K562 (cell line): Measurements from ENCODE around the gene KRTAP10-8. TPM values are rescaled to one million over a fixed set of nuclear protein-coding genes. Genes with fewer than 3 reads are reported as not detected.

Experiments used
- ATAC-seq: fragments of 200-7000 bp; cut with Tn5 transposase; 3 replicates; pipeline ENCODE4 v1.9.1; 2020; ENCODE audit warnings: moderate library complexity
- BruUV-seq: library from RNA; stranded (reverse); fragments of 400-500 nt; replicated peaks from 2 replicates; lab custom pipeline; 2021; lab: Mats Ljungman, UMichigan
- CTCF ChIA-PET: fragments of 300-600 bp; formaldehyde crosslinking; extraction: SDS; loops from one replicate; lab custom pipeline; 2021; ENCODE audit warnings: low intra/inter-chr PET ratio; lab: Yijun Ruan, JAX
- POLR2A ChIA-PET: fragments of 300-600, 350-650 bp; sonication (Branson Sonifier 250); formaldehyde crosslinking; extraction: SDS; loops from one replicate; lab custom pipeline; 2021; ENCODE audit warnings: antibody characterized with exemption, inconsistent platforms; lab: Yijun Ruan, JAX
- DNase-seq, 4 experiments: peaks; one replicate each; pipeline versions ENCODE4 v3.0.0 to v3.0.0-alpha.2; 2011 to 2018; ENCODE audit warnings: low spot score in 3 of 4, mixed read lengths in 3 of 4; ENCODE audit errors: extremely low read depth in 1 of 4
- FAIRE-seq: peaks from 2 replicates; lab custom pipeline; 2011; peaks lifted over from hg19 to GRCh38; lab: Jason Lieb, UNC
- H2AFZ ChIP-seq: 2 replicates; pipeline ENCODE4 v1.6.0; 2011; ENCODE audit warnings: low read depth, low read length, control low read depth, inconsistent platforms
- H3K27ac ChIP-seq: fragments of 200-600 bp; 3 replicates; pipeline ENCODE4 v1.8.0; 2011; ENCODE audit warnings: low read depth, mild to moderate bottlenecking, control low read depth, inconsistent platforms, low read length, moderate library complexity, mixed read lengths; ENCODE audit errors: extremely low read depth
- H3K27me3 ChIP-seq, 2 experiments: fragments of 300-600 bp in 1 of 2; 2 replicates in 1 of 2; 3 replicates in 1 of 2; pipeline versions ENCODE4 v1.6.0 to v1.8.0; 2011; ENCODE audit warnings: inconsistent platforms in 2 of 2, low read length in 2 of 2, mild to moderate bottlenecking in 1 of 2, mixed read lengths in 1 of 2, moderate library complexity in 1 of 2; ENCODE audit not compliant: control insufficient read depth in 2 of 2, insufficient read depth in 2 of 2
- H3K36me3 ChIP-seq: fragments of 300-600 bp; 3 replicates; pipeline ENCODE4 v1.8.0; 2011; ENCODE audit warnings: mild to moderate bottlenecking, low read length, inconsistent platforms; ENCODE audit not compliant: control insufficient read depth, insufficient read depth
- H3K4me1 ChIP-seq, 2 experiments: fragments of 200-600 bp in 1 of 2; replicated peaks in 1 of 2; 2 replicates in 1 of 2; 3 replicates in 1 of 2; pipeline versions ENCODE4 v1.5.1 to v1.8.0; 2011; ENCODE audit warnings: inconsistent platforms in 2 of 2, low read length in 2 of 2, mild to moderate bottlenecking in 1 of 2, mixed read lengths in 1 of 2, moderate library complexity in 1 of 2; ENCODE audit not compliant: control insufficient read depth in 2 of 2, insufficient read depth in 2 of 2
- H3K4me2 ChIP-seq: 2 replicates; pipeline ENCODE4 v1.6.1; 2011; ENCODE audit warnings: low read length, control low read depth, inconsistent platforms, mixed read lengths; ENCODE audit not compliant: insufficient read depth
- H3K4me3 ChIP-seq: fragments of 200-600 bp; sonication (generic), shearing (Covaris generic); 2 replicates; pipeline ENCODE4 v1.5.1; 2016; ENCODE audit warnings: control low read depth, inconsistent platforms
- H3K79me2 ChIP-seq: fragments of 200-600 bp; 3 replicates; pipeline ENCODE4 v1.8.0; 2011; ENCODE audit warnings: low read length, inconsistent platforms; ENCODE audit not compliant: control insufficient read depth, insufficient read depth
- H3K9ac ChIP-seq, 2 experiments: 2 replicates each; pipeline versions ENCODE4 v1.6.0 to v1.6.1; 2011; ENCODE audit warnings: low read depth in 2 of 2, low read length in 2 of 2, control low read depth in 1 of 2, inconsistent platforms in 1 of 2, mild to moderate bottlenecking in 1 of 2, mixed read lengths in 1 of 2; ENCODE audit not compliant: insufficient read depth in 1 of 2
- H3K9me1 ChIP-seq: one replicate; pipeline ENCODE4 v1.6.0; 2011; ENCODE audit warnings: inconsistent platforms, mild to moderate bottlenecking, low read length, moderate library complexity; ENCODE audit not compliant: control insufficient read depth, insufficient read depth
- H3K9me3 ChIP-seq: replicated peaks from 2 replicates; pipeline ENCODE4 v1.5.1; 2011; ENCODE audit warnings: low read depth, low read length, inconsistent platforms; ENCODE audit not compliant: control insufficient read depth, insufficient read depth
- H4K20me1 ChIP-seq: replicated peaks from 2 replicates; pipeline ENCODE4 v1.6.1; 2011; ENCODE audit warnings: low read length, inconsistent platforms, mixed read lengths; ENCODE audit not compliant: control insufficient read depth, insufficient read depth
- JUN ChIP-seq, 2 experiments: sonication (generic) in 1 of 2; formaldehyde crosslinking in 1 of 2; IDR thresholded peaks; 2 replicates each; pipeline versions ENCODE4 v1.6.1 to v1.8.0; 2012 to 2022; ENCODE audit warnings: borderline replicate concordance in 2 of 2, mild to moderate bottlenecking in 2 of 2, improper control_type of control experiment in 1 of 2, low read depth in 1 of 2, low read length in 1 of 2, missing genetic modification reagents in 1 of 2
- MCM5 ChIP-seq: fragments of 450-650 bp; IDR thresholded peaks from 2 replicates; pipeline ENCODE4 v1.6.1; 2016; ENCODE audit warnings: low read depth
- PPARD ChIP-seq: fragments of 250-450 bp; sonication (Bioruptor Pico); IDR thresholded peaks from 2 replicates; pipeline ENCODE4 v1.8.0; 2022; ENCODE audit warnings: inconsistent platforms, mild to moderate bottlenecking, moderate library complexity
- WGBS: fragments of 100-300 bp; shearing (Covaris generic); methylation state at CpG from one replicate; pipeline ENCODE4 v1.1.6; 2016; ENCODE audit warnings: low coverage, mixed read lengths; ENCODE audit not compliant: insufficient coverage; ENCODE audit errors: missing lambda C conversion rate; 5-methylcytosine and 5-hydroxymethylcytosine counted together
- in situ Hi-C: fragments of 300-500 bp; cut with MboI; formaldehyde crosslinking; loops from 4 replicates; pipeline ENCODE4 v1.15.0; 2018; ENCODE audit warnings: inconsistent platforms, mixed read lengths
- intact Hi-C: fragments of 100-400 bp; cut with micrococcal nuclease; formaldehyde crosslinking; loops from 2 replicates; pipeline ENCODE4 v1.14.2; 2022
- polyA plus RNA-seq, 8 experiments: library from polyadenylated mRNA; depleted of rRNA in 4 of 8; stranded (reverse) in 5 of 8; unstranded in 3 of 8; fragments of >200 nt; fragmentation: Nextera tagmentation in 2 of 8; fragmentation: Illumina TruSeq in 1 of 8; extraction: Ambion mirVana in 2 of 8; extraction: Trizol in 1 of 8; gene quantifications; 2 replicates each; pipeline versions ENCODE4 v1.2.1 to v1.2.3, GENCODE V29; 2011 to 2014; ENCODE audit warnings: inconsistent platforms in 1 of 8, missing spikeins in 1 of 8
- total RNA-seq, 7 experiments: library from RNA; depleted of rRNA in 6 of 7; stranded (reverse); fragments of >200 nt in 6 of 7; fragmentation: Illumina TruSeq in 2 of 7; extraction: Trizol in 2 of 7; gene quantifications; 2 replicates each; pipeline versions ENCODE4 v1.2.1 to v1.2.3, GENCODE V29; 2011 to 2021; ENCODE audit warnings: low replicate concordance in 1 of 7
- TF ChIP-seq, protein P1 (sequence below), 2 experiments: IDR thresholded peaks; 2 replicates each; pipeline ENCODE4 v1.6.1; 2012; ENCODE audit warnings: improper control_type of control experiment in 2 of 2, low read depth in 2 of 2, low read length in 2 of 2, borderline replicate concordance in 1 of 2

The KRTAP10-8 gene
- total and polyA plus RNA-seq, 9 of the 15 experiments (the other 6 are each of a cell fraction or from before 2014, with no cell fraction given), result not detected

DNA sequence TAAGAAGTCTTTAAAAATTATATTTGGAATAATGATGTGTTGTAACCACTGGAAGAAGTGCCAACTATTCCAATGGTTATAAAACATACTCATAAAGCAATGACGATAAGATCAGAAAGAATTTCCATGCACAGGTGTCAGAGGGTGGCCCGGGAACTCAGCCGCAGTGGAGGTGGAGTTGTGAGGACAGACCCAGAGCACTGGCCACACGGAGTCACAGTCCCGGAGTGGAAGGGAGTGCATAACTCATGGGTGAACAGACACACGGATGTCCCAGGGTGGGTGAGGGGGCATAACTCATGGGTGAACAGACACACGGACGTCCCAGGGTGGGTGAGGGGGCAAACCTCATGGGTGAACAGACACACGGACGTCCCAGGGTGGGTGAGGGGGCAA is 35.9 kb upstream of the KRTAP10-8 start (continued):
- no peak for TF ChIP-seq MCM5

DNA sequence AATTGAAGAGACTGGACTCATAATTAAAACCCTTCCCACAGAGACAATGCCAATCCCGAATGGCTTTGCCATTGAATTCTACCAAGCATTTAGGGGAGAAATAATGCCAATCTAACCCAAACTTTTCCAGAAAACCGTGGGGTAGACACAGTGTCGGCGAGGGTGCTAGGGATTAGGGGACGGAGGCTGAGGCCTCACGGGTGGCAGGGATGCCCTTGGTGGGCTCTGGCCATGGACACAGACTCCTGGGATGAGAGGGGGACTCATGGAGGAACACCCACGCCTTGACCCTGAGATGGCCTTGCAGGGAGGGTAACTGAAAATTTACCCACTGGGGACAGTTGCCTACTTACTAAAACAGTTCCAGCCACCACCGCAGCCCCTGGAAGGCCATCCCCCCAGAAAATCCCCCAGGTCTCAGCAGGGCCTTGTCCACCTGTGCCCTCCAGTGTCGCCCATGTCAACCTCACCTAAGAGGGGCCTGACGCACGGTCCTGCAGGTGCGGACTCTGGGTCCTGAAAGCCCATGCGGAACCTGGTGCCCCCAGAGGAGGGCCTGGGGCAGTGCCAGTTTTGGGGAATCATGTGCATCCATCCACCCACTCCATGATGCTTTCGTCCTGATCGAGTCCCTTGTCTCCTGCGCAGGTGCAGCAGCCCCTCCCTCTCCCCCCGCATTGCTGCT is 33.4 kb upstream of the KRTAP10-8 start:
- H3K9me3 ChIP-seq, result peaks cover 3% of the 10 kb centered on the region
- DNase-seq (no peak), FAIRE-seq (no peak), ATAC-seq (no peak)
- no peak overlapping the region for H3K9ac ChIP-seq
- no peaks in the 10 kb centered on the region for H4K20me1 ChIP-seq
- H3K27me3 ChIP-seq, result peaks cover 0 to 30% of the 10 kb centered on the region in 2 experiments; a peak in 3 of 5 replicates
- H3K4me1 ChIP-seq, result peaks cover 0 to 4% of the 10 kb centered on the region in 2 experiments; a peak in 2 of 5 replicates
- no peak overlapping the region for H3K27ac ChIP-seq
- intact Hi-C loops, result no loop called here
- ChIA-PET CTCF (no interaction called here), POLR2A (no interaction called here)
- no peak overlapping the region for H3K4me2 ChIP-seq
- no peaks in the 10 kb centered on the region for H3K36me3 ChIP-seq
- BruUV-seq, result no TSS peak
- H2AFZ ChIP-seq, result no peak overlapping the region
- no peaks in the 10 kb centered on the region for H3K9me1 ChIP-seq
- no peak overlapping the region for H3K4me3 ChIP-seq
- H3K79me2 ChIP-seq, result no peaks in the 10 kb centered on the region
- in situ Hi-C loops, result no loop called here
- WGBS, result 5% methylated on average over 15 of the region's 17 CpGs
- TF ChIP-seq, protein P1, sequence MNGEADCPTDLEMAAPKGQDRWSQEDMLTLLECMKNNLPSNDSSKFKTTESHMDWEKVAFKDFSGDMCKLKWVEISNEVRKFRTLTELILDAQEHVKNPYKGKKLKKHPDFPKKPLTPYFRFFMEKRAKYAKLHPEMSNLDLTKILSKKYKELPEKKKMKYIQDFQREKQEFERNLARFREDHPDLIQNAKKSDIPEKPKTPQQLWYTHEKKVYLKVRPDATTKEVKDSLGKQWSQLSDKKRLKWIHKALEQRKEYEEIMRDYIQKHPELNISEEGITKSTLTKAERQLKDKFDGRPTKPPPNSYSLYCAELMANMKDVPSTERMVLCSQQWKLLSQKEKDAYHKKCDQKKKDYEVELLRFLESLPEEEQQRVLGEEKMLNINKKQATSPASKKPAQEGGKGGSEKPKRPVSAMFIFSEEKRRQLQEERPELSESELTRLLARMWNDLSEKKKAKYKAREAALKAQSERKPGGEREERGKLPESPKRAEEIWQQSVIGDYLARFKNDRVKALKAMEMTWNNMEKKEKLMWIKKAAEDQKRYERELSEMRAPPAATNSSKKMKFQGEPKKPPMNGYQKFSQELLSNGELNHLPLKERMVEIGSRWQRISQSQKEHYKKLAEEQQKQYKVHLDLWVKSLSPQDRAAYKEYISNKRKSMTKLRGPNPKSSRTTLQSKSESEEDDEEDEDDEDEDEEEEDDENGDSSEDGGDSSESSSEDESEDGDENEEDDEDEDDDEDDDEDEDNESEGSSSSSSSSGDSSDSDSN (IDR thresholded peaks at IDR 0.05; ENCODE audit: borderline replicate concordance in 1 of 2, low read depth in 2 of 2, low read length in 2 of 2), result no peak
- TF ChIP-seq JUN (IDR thresholded peaks at IDR 0.05; ENCODE audit: borderline replicate concordance, low read depth, low read length) (no peak), JUN (CRISPR knock-in tag; IDR thresholded peaks at IDR 0.05; ENCODE audit: borderline replicate concordance) (no peak), PPARD (no peak)
